ENCODE results near the gene SHD.

- TF ChIP-seq CTCF (IDR thresholded peaks at IDR 0.05) (no peak), POLR2AphosphoS5 (IDR thresholded peaks at IDR 0.05; ENCODE audit: low read depth, low read length) (no peak)
- TF ChIP-seq, protein P1, sequence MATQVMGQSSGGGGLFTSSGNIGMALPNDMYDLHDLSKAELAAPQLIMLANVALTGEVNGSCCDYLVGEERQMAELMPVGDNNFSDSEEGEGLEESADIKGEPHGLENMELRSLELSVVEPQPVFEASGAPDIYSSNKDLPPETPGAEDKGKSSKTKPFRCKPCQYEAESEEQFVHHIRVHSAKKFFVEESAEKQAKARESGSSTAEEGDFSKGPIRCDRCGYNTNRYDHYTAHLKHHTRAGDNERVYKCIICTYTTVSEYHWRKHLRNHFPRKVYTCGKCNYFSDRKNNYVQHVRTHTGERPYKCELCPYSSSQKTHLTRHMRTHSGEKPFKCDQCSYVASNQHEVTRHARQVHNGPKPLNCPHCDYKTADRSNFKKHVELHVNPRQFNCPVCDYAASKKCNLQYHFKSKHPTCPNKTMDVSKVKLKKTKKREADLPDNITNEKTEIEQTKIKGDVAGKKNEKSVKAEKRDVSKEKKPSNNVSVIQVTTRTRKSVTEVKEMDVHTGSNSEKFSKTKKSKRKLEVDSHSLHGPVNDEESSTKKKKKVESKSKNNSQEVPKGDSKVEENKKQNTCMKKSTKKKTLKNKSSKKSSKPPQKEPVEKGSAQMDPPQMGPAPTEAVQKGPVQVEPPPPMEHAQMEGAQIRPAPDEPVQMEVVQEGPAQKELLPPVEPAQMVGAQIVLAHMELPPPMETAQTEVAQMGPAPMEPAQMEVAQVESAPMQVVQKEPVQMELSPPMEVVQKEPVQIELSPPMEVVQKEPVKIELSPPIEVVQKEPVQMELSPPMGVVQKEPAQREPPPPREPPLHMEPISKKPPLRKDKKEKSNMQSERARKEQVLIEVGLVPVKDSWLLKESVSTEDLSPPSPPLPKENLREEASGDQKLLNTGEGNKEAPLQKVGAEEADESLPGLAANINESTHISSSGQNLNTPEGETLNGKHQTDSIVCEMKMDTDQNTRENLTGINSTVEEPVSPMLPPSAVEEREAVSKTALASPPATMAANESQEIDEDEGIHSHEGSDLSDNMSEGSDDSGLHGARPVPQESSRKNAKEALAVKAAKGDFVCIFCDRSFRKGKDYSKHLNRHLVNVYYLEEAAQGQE (IDR thresholded peaks at IDR 0.05; ENCODE audit: insufficient read depth in 1 of 2, low read depth in 2 of 2, low read length in 1 of 2) = no peak
Observed at GRCh38 chr19:4329858-4330257, 50.8 kb downstream of the SHD start.
